PFSK-1 (cell line): ENCODE data around the gene PRDM11.

Experiments
- FOXP2 ChIP-seq: optimal IDR thresholded peaks from 2 replicates; pipeline ENCODE3; 2011; ENCODE audit warnings: borderline replicate concordance, control low read depth, inconsistent platforms; ENCODE audit not compliant: insufficient read depth; ENCODE audit errors: extremely low read length, extremely low read depth
- POLR2AphosphoS5 ChIP-seq: IDR thresholded peaks from 2 replicates; pipeline ENCODE4 v1.6.1; 2012; ENCODE audit warnings: low read depth, mild to moderate bottlenecking, control low read depth, low read length, moderate library complexity
- REST ChIP-seq, 2 experiments: IDR thresholded peaks; 2 replicates each; pipeline versions ENCODE4 v1.6.1 to v1.8.0; 2011 to 2012; ENCODE audit warnings: low read depth in 2 of 2, low read length in 2 of 2, control low read depth in 1 of 2, inconsistent platforms in 1 of 2, mild to moderate bottlenecking in 1 of 2, moderate library complexity in 1 of 2; ENCODE audit not compliant: insufficient read depth in 1 of 2
- SIN3A ChIP-seq: IDR thresholded peaks from 2 replicates; pipeline ENCODE4 v1.6.1; 2012; ENCODE audit warnings: mild to moderate bottlenecking, low read length, moderate library complexity, borderline replicate concordance; ENCODE audit not compliant: insufficient read depth
- TAF1 ChIP-seq: IDR thresholded peaks from 2 replicates; pipeline ENCODE4 v1.6.1; 2012; ENCODE audit warnings: low read length, control low read depth, borderline replicate concordance; ENCODE audit not compliant: insufficient read depth

- no peak for TF ChIP-seq POLR2AphosphoS5
- no peak for TF ChIP-seq REST (IDR thresholded peaks at IDR 0.05; ENCODE audit: insufficient read depth in 1 of 2, low read depth in 2 of 2, low read length in 2 of 2)
- no peak for TF ChIP-seq TAF1
- TF ChIP-seq SIN3A: no peak
- TF ChIP-seq FOXP2: no peak
Measured at GRCh38 chr11:45209891-45210699, 63.7 kb downstream of the PRDM11 start.
